ENCODE data around the gene KRTCAP2. TPM values are rescaled to one million over a fixed set of nuclear protein-coding genes. Genes with fewer than 3 reads are reported as not detected.

KRTCAP2 gene
- polyA plus RNA-seq, 3 donors: 120 to 146 (median 127) TPM

DNA sequence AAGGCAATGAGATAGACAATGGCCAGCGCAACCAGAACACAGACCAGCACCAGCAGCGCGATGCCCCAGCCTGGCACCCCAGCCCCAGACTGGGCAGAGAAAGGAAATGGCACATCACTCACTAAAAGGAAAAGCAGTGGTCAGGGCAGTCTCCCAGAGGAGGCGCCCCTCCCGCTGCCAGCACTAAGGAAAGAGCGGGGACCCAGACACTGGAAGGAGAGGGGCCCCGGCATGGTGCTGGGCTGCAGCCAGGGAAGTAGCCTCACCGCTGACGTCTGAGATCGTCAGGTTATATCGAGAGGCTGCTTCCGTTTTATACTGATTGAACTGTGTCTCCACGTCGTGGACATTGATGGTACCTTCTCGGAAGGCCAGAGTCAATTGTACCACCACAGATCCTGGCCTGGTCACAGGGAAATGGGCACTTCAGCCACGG is 14.4 kb upstream of the KRTCAP2 start:
- DNase-seq: no peak

DNA sequence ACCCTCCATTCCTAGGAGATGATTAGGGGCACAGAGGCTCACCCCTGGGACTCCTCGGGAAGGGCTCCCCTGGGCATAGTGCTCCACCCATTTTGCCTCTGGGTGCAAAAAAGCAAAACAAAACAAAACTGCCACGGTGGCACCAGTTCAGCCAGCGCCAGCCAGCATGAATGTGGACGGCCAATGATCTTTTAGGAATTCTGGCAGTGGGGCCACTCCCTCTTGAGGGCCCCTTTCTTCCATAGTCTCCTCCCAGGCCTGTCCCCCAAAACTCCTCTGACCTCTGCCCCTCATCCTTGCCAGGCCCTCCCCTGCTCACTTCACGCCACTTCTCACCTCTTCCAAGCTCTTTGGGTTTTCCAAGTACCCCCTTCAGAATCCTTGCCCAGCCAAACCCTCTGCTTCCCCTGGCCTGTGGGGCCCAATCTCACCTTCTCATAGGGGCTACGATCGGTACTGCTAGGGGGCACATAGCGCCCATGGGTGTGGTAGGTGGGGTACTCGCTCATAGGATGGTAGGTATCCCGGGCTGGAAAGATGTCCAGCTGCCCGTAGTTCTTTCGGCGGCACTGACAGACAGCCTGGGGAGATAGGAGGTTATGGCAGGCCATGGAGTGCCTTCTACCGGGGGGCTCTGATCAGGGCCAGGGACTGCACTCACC is 13.8 kb upstream of the KRTCAP2 start:
- no peak for DNase-seq

DNA sequence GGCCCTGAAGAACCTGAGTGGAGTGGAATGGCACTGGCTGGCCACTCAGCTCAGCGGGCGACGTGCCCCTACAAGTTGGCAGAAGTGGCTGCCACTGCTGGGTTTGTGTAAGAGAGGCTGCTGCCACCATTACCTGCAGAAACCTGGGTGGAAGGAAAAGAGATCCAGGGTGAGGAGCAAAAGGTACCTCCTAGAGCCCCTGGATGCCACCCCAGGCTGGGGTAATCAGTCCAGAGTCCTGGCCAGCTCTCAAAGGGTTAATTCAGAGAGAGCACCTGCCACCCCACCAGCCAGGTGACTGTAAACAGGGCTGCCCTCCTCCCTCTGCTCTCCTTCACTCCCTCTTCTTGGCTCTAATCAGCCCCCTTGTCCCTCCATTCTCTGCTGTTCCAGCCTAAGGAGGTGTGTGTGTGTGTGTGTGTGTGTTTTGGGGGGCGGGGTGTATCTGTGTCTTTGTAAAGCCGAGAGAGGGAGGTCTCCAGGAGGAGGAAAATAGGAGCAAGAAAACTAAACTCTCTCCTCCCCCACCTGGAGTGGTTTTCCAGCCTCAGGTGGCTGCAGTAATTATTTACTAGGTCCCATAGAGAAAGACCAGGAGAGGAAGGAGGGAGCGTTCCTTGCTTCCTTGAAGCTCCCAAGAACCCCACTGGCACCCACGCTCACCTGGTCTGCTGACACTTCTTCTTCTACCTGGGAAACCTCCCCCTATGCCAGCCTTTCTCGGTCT is 13.1 kb upstream of the KRTCAP2 start:
- DNase-seq: peak; percentile 53

DNA sequence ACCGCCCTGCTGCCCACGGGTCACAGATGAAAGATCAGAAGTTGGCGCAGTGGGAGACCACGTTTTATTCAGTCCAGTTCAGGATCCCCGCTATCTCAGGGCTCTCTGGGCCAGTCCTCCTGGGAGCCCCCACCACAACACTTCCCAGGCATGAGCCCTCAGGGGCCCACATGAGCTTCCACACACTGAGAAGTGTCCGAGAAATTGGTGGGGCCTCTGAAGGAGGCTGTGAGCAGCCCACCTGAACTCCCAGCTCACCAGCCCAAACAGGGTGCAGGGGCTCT is 12.6 kb upstream of the KRTCAP2 start:
- no peak for DNase-seq

DNA sequence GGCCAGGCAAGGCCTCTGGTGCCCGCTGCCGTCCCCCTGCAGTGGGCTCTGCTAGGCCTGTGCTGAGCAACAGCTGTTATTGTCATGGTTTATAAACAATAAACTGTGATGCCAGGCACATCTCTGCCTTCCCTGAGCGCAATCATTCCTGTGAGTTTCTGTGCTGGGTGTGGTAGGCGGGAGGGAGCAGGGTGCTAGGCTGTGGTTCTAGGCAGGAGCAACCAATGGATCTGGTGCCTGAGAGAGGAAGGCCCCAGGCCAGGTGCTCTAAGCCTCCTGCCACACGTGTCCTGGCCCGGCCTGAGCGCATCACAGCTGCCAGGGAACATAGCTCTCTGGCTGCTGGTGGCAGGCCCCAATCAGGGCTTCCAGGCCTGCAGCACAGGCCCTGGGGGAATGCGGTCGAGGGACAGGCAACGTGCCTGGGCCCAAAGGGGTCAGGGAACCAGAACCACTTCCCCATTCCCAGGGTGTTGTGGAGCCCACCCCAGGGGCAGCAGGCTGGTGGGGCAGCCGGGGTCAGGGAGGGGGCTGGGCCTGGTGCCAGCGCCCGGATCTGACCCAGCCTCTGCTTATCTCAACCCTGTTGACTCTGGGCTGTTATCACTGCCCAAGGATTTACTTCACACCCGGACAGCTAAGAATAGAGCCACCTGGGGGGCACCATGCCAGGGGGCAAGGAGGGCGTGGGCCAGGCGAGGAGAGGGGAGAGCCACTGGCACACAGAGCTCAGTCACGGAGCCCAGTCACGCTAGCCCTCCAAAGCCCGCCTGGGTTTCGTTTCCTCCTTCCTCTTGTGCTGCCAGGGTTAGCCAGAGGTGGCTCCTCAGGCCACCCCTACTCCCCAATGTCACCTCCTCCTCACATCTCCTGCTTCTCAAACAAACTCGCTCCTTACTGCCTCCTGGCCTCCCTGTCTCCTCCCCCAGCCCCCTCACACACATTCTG is 12.0 kb upstream of the KRTCAP2 start:
- peak; percentile 48 for DNase-seq

DNA sequence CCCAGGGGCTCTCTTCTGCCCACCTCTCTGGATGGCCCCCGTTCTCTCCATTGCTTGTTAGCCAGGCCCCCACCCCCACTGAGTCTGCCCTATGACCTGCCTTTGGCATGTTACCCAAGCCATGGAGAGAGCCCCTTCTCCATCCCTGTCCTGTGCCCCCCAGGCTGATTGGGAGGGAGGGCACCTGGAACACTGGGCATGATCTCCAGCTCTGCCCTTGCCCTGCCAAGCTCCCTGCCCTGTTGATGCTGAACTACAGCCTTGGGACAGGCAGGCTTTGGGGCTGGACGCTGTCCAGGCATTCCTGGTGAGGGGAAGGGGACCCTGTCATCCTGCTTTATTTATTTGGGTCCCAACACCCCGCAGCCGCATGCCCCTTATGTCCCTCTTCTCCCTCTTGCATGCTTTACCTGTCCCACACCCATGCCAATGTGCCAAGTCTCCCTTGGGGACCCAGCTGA is 11.3 kb upstream of the KRTCAP2 start:
- no peak for DNase-seq

DNA sequence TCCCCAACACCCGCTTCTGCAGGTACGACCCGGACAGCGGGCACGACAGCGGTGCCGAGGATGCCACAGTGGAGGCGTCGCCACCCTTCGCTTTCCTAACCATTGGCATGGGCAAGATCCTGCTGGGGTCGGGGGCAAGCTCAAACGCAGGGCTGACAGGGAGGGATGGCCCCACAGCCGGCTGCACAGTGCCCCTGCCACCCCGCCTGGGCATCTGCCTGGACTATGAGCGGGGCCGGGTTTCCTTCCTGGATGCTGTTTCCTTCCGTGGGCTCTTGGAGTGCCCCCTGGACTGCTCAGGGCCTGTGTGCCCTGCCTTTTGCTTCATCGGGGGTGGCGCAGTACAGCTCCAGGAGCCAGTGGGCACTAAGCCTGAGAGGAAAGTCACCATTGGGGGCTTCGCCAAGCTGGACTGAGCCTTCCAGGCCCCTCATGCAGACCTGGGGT is 10.7 kb upstream of the KRTCAP2 start:
- DNase-seq: no peak

DNA sequence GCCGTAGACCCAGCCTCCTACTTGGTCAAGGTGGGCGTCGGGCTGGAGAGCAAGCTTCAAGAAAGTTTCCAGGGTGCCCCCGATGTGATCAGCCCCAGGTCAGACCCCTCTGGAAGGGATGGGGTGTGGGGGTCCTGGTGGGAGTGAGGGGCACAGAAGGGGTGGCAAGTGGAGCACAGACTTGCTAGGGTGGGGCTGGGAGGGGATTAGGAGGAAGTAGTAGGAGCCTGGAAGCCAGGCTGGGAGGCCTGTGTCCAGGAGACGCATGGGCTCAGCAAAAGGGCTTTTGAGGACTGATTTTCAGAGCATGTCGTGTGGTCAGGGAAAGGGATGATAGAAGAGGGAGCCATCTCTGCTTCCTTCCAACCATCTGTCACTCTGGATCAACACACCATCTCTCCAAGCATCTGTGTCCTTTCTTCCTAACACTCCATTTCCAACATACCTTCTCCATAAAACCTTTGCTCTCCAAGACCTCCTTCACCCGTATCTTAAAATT is 9.0 kb upstream of the KRTCAP2 start:
- DNase-seq: no peak

DNA sequence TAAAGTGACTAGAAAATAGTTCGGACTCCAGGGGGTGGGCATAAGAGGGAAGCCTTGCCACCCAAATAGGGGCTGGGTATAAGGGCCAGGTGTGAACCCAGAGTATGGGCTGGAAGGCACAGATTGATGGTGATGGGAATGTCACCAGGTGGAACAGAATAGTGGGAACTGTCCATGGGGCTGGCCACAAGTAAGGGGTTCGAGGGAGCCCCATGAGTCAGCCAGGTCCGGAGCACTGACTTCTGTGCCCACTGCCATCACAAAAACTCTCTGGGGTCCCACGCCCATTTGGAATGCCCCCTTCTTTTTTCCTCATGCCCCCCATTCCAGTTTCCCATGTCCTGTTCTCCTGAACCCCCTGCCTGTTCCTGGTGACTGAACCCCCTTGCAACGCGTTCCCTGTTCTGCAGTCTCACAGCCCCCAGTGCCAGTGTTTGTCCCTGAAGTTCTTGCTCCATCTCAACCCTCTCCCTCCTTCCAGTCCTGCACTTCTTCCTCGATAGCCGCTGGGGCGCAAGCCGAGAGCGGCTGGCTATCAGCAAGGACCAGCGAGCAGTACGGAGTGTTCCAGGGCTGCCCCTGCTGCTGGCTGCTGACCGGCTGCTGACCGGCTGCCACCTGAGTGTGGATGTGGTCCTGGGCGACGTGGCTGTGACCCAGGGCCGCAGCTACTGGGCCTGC is 8.4 kb upstream of the KRTCAP2 start:
- no peak for DNase-seq

DNA sequence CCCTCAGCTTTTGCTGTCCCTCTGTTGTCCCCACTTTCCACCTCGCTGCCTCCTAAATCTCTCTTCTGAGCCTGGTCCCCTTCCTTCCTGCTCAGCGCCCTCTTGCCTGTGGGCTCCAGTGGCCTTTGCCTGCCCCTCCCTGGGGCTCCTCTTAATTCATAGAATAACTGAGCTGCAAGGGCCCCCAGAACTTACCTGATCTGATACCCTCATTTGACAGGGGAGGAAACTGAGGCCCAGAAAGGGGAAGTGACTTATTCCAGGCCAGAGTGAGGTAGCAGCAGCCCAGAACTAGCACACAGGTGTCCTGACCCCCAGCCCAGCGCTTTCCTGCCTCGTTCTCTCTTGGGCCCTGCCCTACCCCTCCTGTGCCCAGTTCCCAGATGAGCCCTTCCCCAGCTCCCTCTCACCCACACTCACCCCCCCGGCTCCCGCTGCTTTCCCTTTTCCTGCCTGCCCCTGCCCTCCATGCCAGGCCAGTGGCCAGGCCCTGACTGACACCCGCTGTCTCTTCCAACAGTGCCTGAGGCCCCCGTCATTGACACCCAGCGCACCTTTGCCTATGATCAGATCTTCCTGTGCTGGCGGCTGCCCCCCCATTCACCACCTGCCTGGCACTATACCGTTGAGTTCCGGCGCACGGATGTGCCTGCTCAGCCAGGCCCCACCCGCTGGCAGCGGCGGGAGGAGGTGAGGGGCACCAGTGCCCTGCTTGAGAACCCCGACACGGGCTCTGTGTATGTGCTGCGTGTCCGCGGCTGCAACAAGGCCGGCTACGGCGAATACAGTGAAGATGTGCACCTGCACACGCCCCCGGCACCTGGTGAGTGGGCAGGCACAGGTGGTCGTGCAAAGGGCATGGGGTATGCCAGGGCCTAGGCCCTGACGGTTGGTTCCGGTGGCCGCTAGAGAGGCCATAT is 6.3 kb upstream of the KRTCAP2 start:
- no peak for DNase-seq

DNA sequence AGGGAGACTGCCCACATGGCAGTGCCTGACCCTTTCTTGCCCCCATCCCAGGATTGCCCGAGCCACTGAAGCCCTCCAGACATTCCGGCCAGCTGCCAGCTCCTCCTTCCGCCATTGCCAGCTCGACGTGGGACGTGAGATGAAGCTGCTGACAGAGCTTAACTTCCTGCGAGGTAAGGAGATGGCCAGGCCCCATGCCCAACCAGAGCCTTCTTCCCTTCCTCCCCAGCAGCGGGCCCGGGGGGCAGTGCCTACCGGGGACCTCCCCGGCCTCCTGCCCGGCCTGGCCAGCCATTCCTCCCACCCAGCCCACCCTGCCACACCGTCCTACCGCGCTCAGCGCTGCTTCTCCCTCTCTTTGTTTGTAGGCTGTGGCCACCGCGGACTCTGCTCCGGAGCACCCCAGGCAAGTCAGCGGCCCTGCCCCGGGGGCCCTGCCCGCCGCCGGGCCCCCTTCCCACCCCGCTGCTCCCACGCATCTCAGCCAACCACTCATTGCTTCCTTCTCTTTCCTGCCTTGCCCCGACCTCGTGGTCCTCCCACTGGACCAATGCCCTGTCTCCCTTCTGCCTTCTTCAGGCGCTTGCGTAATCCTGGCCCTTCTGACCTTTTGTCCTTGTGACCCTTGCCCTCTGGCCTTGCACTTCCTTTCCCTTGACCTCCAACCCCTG is 5.5 kb upstream of the KRTCAP2 start:
- DNase-seq: no peak

DNA sequence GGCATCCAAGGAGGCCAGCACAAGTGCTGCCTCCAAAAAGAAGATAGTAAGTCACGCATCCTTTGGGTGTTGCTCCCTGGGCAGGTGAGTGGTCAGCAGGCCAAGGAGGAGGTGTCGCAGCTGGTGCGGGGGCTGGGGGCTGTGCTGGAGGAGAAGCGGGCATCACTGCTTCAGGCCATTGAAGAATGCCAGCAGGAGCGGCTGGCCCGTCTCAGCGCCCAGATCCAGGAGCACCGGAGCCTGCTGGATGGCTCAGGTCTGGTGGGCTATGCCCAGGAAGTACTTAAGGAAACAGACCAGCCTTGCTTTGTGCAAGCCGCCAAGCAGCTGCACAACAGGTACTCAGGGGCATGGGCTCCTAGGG is 4.8 kb upstream of the KRTCAP2 start:
- no peak for DNase-seq

DNA sequence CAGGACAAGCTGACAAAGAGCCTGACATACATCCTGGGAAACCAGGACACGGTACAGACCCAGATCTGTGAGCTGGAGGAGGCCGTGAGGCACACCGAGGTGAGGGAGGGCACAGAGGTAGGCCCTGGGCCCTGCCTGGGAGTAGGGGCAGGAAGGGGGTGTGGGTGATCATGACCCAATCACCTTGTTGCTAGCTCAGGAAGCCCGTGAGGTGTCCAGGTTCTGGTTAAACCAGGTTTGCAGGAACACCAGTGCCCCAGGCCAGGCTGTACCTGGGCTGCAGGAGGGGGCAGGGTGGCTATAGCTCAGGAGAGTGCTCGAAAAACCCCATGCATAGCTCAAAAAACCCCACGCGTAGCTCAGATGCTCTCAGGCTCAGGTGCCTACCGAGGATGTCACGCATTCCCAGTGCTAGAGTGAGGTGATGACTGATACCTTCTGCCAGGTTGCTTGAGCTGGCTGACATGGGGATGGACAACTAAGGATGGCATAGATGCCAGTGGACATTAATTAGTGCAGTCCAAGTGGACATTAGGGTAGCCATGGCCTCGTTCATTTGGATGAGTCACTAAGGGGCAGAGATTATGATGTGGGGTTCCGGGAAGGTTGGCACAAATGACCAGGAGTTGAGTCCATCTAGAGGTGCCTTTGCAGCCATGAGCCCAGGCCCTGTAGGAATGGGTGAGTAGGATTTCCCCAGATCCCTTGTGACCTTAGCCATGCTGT is 4.3 kb upstream of the KRTCAP2 start:
- no peak for DNase-seq

DNA sequence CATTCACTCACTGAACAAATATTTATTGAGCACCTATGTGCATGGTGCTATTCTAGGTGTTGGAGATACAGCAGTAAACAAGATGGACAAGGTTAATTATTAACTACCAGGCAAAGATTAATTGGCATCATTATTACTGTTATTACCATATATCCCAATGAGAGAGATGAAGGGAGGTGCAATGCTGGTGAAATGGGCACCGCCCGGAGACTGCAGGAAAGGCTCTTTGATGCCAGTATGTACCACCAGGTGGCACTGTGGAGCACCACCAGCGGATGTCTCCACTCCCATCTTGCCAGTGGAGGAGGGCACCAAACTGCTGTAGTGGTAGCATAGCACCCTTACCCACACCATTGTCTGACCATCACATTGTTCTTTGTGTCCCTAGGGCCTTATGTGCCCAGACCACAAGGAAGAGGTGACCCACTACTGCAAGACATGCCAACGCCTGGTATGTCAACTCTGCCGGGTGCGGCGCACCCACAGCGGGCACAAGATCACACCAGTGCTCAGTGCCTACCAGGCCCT is 3.5 kb upstream of the KRTCAP2 start:
- DNase-seq: peak; percentile 67

DNA sequence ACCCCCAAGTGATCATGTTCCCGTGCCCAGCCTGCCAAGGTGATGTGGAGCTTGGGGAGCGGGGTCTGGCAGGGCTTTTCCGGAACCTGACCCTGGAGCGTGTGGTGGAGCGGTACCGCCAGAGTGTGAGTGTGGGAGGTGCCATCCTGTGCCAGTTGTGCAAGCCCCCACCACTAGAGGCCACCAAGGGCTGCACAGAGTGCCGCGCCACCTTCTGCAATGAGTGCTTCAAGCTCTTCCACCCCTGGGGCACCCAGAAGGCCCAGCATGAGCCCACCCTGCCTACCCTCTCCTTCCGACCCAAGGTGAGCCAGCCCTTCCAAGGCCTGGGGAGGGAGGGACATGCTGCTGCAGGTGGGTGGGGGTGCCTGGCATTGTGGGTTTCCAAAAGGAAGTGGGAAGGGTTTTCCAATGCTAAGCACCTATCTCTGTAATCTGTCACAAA is 2.8 kb upstream of the KRTCAP2 start:
- DNase-seq: no peak

DNA sequence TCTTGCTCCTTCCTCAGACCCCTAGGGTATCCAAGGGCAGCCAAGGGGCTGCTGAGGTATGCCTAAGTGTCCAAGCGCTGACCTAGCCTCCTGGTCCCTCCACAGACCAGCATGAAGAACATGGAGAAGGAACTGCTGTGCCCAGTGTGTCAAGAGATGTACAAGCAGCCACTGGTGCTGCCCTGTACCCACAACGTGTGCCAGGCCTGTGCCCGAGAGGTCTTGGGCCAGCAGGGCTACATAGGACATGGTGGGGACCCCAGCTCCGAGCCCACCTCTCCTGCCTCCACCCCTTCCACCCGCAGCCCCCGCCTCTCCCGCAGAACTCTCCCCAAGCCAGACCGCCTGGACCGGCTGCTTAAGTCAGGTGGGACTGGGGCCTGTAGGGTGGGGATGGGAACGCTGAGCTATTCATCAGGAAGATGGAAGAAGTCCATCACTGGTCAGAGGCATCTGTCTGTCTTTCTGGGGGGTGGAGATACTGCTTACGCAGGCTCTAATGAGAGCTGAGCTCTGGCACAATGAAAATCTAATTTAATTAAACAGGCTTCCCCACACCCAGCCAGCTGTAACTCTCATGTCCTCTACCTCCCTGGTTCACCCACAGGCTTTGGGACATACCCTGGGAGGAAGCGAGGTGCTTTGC is 2.3 kb upstream of the KRTCAP2 start:
- no peak for DNase-seq

DNA sequence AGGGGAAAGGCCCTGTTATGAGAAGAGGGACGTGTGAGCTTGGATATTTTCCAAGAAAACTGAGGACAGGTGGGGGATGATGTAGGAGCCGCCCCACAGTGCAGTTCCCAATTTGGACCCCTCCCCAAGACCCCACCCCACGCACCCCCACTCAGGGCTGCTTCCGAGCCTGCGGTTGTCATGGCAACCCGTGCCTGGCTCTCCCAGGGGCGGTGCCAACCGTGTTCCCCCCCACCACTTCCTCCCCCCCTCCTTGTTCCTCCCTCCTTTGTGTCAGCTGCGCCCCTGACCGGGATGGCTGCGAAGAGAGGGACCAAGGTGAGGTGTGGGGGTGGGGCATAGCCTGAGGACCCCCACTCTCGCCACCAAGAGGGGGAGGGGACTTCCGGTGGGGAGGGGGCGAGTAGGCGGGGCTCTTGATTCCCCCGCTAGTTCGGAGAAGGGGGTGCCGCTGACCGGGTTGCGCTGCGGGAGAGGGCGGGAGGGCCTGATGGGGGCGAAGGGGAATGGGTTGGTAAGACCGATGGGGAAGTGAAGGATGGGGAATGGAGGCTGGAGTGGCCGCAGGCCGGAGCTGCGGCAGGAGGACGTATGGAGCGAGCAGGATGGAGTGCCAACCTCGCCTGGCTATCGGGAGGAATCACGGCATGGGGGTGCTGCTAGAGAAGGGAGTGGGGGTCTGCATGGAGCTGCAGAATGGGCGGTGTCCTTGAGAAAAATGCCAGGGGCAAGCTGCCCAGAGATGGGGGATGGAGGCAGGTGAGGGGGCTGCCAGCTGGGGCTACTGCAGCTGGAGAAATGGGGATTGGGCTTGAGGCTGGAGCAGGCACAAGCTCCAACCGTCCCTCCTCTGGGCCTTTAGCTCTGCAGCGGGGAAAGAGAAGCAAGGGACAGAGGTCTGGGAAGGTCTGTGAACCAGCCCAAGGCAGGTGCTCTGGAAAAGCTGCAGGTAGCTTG is 1.5 kb upstream of the KRTCAP2 start:
- DNase-seq: peak; percentile 19
